Osteocyte (in vitro differentiated cells): ENCODE data around the gene DAPK2. TPM values are rescaled to one million over a fixed set of nuclear protein-coding genes. Genes with fewer than 3 reads are reported as not detected.

ENCODE experiments used
- DNase-seq: peaks from one replicate; pipeline ENCODE4 v3.0.0; 2021; ENCODE audit warnings: mixed read lengths; ENCODE audit not compliant: unreplicated experiment; ENCODE audit errors: extremely low spot score
- H3K27ac Mint-ChIP-seq: one replicate; pipeline ENCODE4 v1.8.0; 2021; ENCODE audit warnings: mild to moderate bottlenecking, mixed read lengths; ENCODE audit not compliant: unreplicated experiment
- H3K27me3 Mint-ChIP-seq: one replicate; pipeline ENCODE4 v1.8.0; 2021; ENCODE audit warnings: mixed read lengths; ENCODE audit not compliant: unreplicated experiment
- H3K36me3 Mint-ChIP-seq: one replicate; pipeline ENCODE4 v1.8.0; 2021; ENCODE audit warnings: mixed read lengths; ENCODE audit not compliant: unreplicated experiment
- H3K4me1 Mint-ChIP-seq: one replicate; pipeline ENCODE4 v1.8.0; 2021; ENCODE audit warnings: mixed read lengths; ENCODE audit not compliant: unreplicated experiment
- H3K4me3 Mint-ChIP-seq: one replicate; pipeline ENCODE4 v1.8.0; 2021; ENCODE audit warnings: mild to moderate bottlenecking, moderate library complexity, mixed read lengths; ENCODE audit not compliant: unreplicated experiment
- H3K9me3 Mint-ChIP-seq: one replicate; pipeline ENCODE4 v1.8.0; 2021; ENCODE audit warnings: mixed read lengths; ENCODE audit not compliant: unreplicated experiment
- CTCF ChIP-seq: fragments of 200-600 bp; sonication (generic); IDR thresholded peaks from 2 replicates; pipeline ENCODE4 v1.5.0; 2021; ENCODE audit warnings: antibody characterized with exemption, mild to moderate bottlenecking, moderate library complexity
- total RNA-seq: library from RNA; stranded (reverse); gene quantifications from 2 replicates; pipeline ENCODE4 v1.2.1, GENCODE V29; 2021

The DAPK2 gene
- total RNA-seq, 1 donor from 2014 or later = 17.6 TPM

GRCh38 chr15:64017082-64017588 is 29.1 kb downstream of the DAPK2 start:
- Mint-ChIP-seq H3K4me1 (peaks cover 8% of the 10 kb centered on the region), H3K27me3 (no peaks in the 10 kb centered on the region), H3K36me3 (peaks cover 8% of the 10 kb centered on the region), H3K9me3 (no peaks in the 10 kb centered on the region), H3K4me3 (no peak overlapping the region), H3K27ac (no peak overlapping the region)
- no peak for DNase-seq
- no peak for TF ChIP-seq CTCF

GRCh38 chr15:64016257-64016656 is 30.0 kb downstream of the DAPK2 start:
- peaks cover 12% of the 10 kb centered on the region for H3K4me1 Mint-ChIP-seq
- no peak overlapping the region for H3K27ac Mint-ChIP-seq
- no peaks in the 10 kb centered on the region for H3K27me3 Mint-ChIP-seq
- no peak for TF ChIP-seq CTCF
- H3K9me3 Mint-ChIP-seq = no peaks in the 10 kb centered on the region
- no peak overlapping the region for H3K4me3 Mint-ChIP-seq
- H3K36me3 Mint-ChIP-seq = peaks cover 8% of the 10 kb centered on the region
- no peak for DNase-seq

- no peak for DNase-seq
- Mint-ChIP-seq H3K36me3 (peaks cover 3% of the 10 kb centered on the region), H3K4me1 (peaks cover 20% of the 10 kb centered on the region), H3K4me3 (no peak overlapping the region), H3K9me3 (no peaks in the 10 kb centered on the region), H3K27me3 (no peaks in the 10 kb centered on the region), H3K27ac (no peak overlapping the region)
- TF ChIP-seq CTCF = no peak
These were observed 31.3 kb downstream of the DAPK2 start for GRCh38 chr15:64014995-64015394.

- no peaks in the 10 kb centered on the region for H3K9me3 Mint-ChIP-seq
- no peak overlapping the region for H3K4me3 Mint-ChIP-seq
- H3K36me3 Mint-ChIP-seq = peaks cover 3% of the 10 kb centered on the region
- H3K27me3 Mint-ChIP-seq = no peaks in the 10 kb centered on the region
- no peak for DNase-seq
- H3K4me1 Mint-ChIP-seq = peaks cover 20% of the 10 kb centered on the region
- peak overlapping the region; percentile 4 for H3K27ac Mint-ChIP-seq
- no peak for TF ChIP-seq CTCF
These were observed 32.9 kb downstream of the DAPK2 start for GRCh38 chr15:64013179-64014062.

GRCh38 chr15:64011736-64012135 is 34.5 kb downstream of the DAPK2 start:
- H3K27ac Mint-ChIP-seq = no peak overlapping the region
- H3K4me1 Mint-ChIP-seq = peaks cover 17% of the 10 kb centered on the region
- no peaks in the 10 kb centered on the region for H3K27me3 Mint-ChIP-seq
- no peaks in the 10 kb centered on the region for H3K9me3 Mint-ChIP-seq
- peaks cover 3% of the 10 kb centered on the region for H3K36me3 Mint-ChIP-seq
- no peak for TF ChIP-seq CTCF
- no peak overlapping the region for H3K4me3 Mint-ChIP-seq
- no peak for DNase-seq
